Stimulated activated CD8-positive, alpha-beta memory T cell treated with anti-CD3 and anti-CD28 coated beads, Interleukin-15, amount 100 ng/mL, for 48 hours (primary cell): ENCODE results near the gene ATP5ME.
"Not testable (repeated sequence)": the region's sequence is repeated elsewhere in the genome, so short reads cannot be mapped to it uniquely, and the experiment has no call there.

Experiments used
- DNase-seq, 2 donors: peaks; one replicate each; pipeline ENCODE4 v3.0.0-alpha.2; 2020; ENCODE audit warnings: low read depth in 2 of 2

ATP5ME gene

GRCh38 chr4:669806-670559 lies 4.1 kb downstream of the ATP5ME start:
- DNase-seq: not testable (repeated sequence)

- not testable (repeated sequence) for DNase-seq
Observed at GRCh38 chr4:668219-668618, 5.9 kb downstream of the ATP5ME start.

GRCh38 chr4:667545-667925 lies 6.5 kb downstream of the ATP5ME start:
- no peak for DNase-seq

- no peak for DNase-seq
Observed at GRCh38 chr4:666822-667544, 7.1 kb downstream of the ATP5ME start.

GRCh38 chr4:666436-666810 lies 7.7 kb downstream of the ATP5ME start:
- no peak for DNase-seq

- no peak for DNase-seq
Observed at GRCh38 chr4:665751-666435, 8.2 kb downstream of the ATP5ME start.

GRCh38 chr4:665381-665750 lies 8.7 kb downstream of the ATP5ME start:
- no peak for DNase-seq

GRCh38 chr4:664713-665231 lies 9.3 kb downstream of the ATP5ME start:
- no peak for DNase-seq

GRCh38 chr4:663438-664428 lies 10.3 kb downstream of the ATP5ME start:
- peak; percentile 69 to 71 for DNase-seq

GRCh38 chr4:663046-663437 lies 11.0 kb downstream of the ATP5ME start:
- DNase-seq: no peak

GRCh38 chr4:661881-662761 lies 12.0 kb downstream of the ATP5ME start:
- no peak for DNase-seq

- no peak for DNase-seq
Observed at GRCh38 chr4:661231-661630, 12.8 kb downstream of the ATP5ME start.

GRCh38 chr4:660401-660800 lies 13.7 kb downstream of the ATP5ME start:
- no peak for DNase-seq

GRCh38 chr4:659851-660250 lies 14.2 kb downstream of the ATP5ME start:
- DNase-seq: no peak

GRCh38 chr4:658681-659667 lies 15.1 kb downstream of the ATP5ME start:
- DNase-seq: no peak

- DNase-seq: no peak
Observed at GRCh38 chr4:657834-658667, 16.0 kb downstream of the ATP5ME start.

GRCh38 chr4:657338-657833 lies 16.7 kb downstream of the ATP5ME start:
- DNase-seq: no peak
